IMR-90 (cell line): ENCODE measurements around the gene BGN. TPM values are rescaled to one million over a fixed set of nuclear protein-coding genes. Genes with fewer than 3 reads are reported as not detected.

Source experiments
- ATAC-seq: fragments of 200-7000 bp; cut with Tn5 transposase; 2 replicates; pipeline ENCODE4 v1.9.1; 2020; ENCODE audit warnings: low read depth, mild to moderate bottlenecking, moderate library complexity
- BruUV-seq: library from RNA; stranded (reverse); fragments of 400-500 nt; replicated peaks from 2 replicates; lab custom pipeline; 2021; lab: Mats Ljungman, UMichigan
- CTCF ChIA-PET: fragments of 300-600 bp; formaldehyde crosslinking; extraction: SDS; loops from one replicate; lab custom pipeline; 2021; ENCODE audit warnings: antibody characterized with exemption; lab: Yijun Ruan, JAX
- POLR2A ChIA-PET: fragments of 300-600 bp; sonication (Branson Sonifier 250); formaldehyde crosslinking; loops from one replicate; lab custom pipeline; 2022; ENCODE audit warnings: antibody characterized with exemption; ENCODE audit not compliant: unreplicated experiment; lab: Charles Lee
- DNase-seq: peaks from one replicate; pipeline ENCODE4 v3.0.0; 2013
- H2AFZ ChIP-seq: replicated peaks from 2 replicates; pipeline ENCODE3; 2013; ENCODE audit warnings: low read length, mild to moderate bottlenecking; ENCODE audit not compliant: poor library complexity
- H2AK5ac ChIP-seq: 2 replicates; pipeline ENCODE4 v1.6.1; 2013; ENCODE audit warnings: low read depth, low read length, inconsistent platforms
- H2AK9ac ChIP-seq: replicated peaks from 2 replicates; pipeline ENCODE3; 2013; ENCODE audit warnings: mild to moderate bottlenecking, low read depth, low read length, moderate library complexity; ENCODE audit not compliant: poor library complexity
- H2BK120ac ChIP-seq: 2 replicates; pipeline ENCODE4 v1.6.1; 2013; ENCODE audit warnings: low read depth, low read length, inconsistent platforms
- H2BK15ac ChIP-seq: 3 replicates; pipeline ENCODE4 v1.6.1; 2013; ENCODE audit warnings: low read depth, low read length, inconsistent platforms
- H2BK20ac ChIP-seq: 2 replicates; pipeline ENCODE4 v1.6.1; 2013; ENCODE audit warnings: low read depth, mild to moderate bottlenecking, inconsistent platforms, low read length, moderate library complexity
- H2BK5ac ChIP-seq: 2 replicates; pipeline ENCODE4 v1.6.1; 2013; ENCODE audit warnings: mild to moderate bottlenecking, low read depth, low read length, inconsistent platforms; ENCODE audit not compliant: poor library complexity, severe bottlenecking
- H3K14ac ChIP-seq: replicated peaks from 2 replicates; pipeline ENCODE4 v1.6.1; 2013; ENCODE audit warnings: low read depth, low read length, inconsistent platforms
- H3K18ac ChIP-seq: 2 replicates; pipeline ENCODE4 v1.6.1; 2013; ENCODE audit warnings: low read depth, low read length, control low read depth
- H3K23ac ChIP-seq: 2 replicates; pipeline ENCODE4 v1.6.1; 2013; ENCODE audit warnings: low read depth, low read length, inconsistent platforms
- H3K27ac ChIP-seq: 2 replicates; pipeline ENCODE4 v1.5.1; 2013; ENCODE audit warnings: mild to moderate bottlenecking, control low read depth, low read length; ENCODE audit not compliant: insufficient read depth
- H3K27me3 ChIP-seq: 2 replicates; pipeline ENCODE4 v1.6.1; 2013; ENCODE audit warnings: low read length; ENCODE audit not compliant: control insufficient read depth, insufficient read depth
- H3K36me3 ChIP-seq: 2 replicates; pipeline ENCODE4 v1.6.1; 2013; ENCODE audit warnings: low read length, mixed read lengths; ENCODE audit not compliant: control insufficient read depth, insufficient read depth
- H3K4ac ChIP-seq: 2 replicates; pipeline ENCODE4 v1.6.1; 2013; ENCODE audit warnings: low read depth, low read length, inconsistent platforms
- H3K4me1 ChIP-seq: 2 replicates; pipeline ENCODE4 v1.6.1; 2013; ENCODE audit warnings: low read length, mixed read lengths; ENCODE audit not compliant: control insufficient read depth, insufficient read depth
- H3K4me2 ChIP-seq: 2 replicates; pipeline ENCODE4 v1.6.1; 2013; ENCODE audit warnings: low read depth, mild to moderate bottlenecking, control low read depth, low read length, moderate library complexity
- H3K4me3 ChIP-seq: 2 replicates; pipeline ENCODE4 v1.5.1; 2013; ENCODE audit warnings: low read depth, mild to moderate bottlenecking, control low read depth, low read length, moderate library complexity; ENCODE audit not compliant: insufficient read depth
- H3K56ac ChIP-seq: 2 replicates; pipeline ENCODE4 v1.6.1; 2013; ENCODE audit warnings: low read length, inconsistent platforms; ENCODE audit not compliant: insufficient read depth; ENCODE audit errors: extremely low read depth
- H3K79me1 ChIP-seq, 2 experiments: 2 replicates each; pipeline ENCODE4 v1.6.1; 2013; ENCODE audit warnings: low read length in 2 of 2, inconsistent platforms in 1 of 2, low read depth in 1 of 2
- H3K9ac ChIP-seq: 2 replicates; pipeline ENCODE4 v1.6.1; 2013; ENCODE audit warnings: low read depth, low read length, control low read depth
- H3K9me1 ChIP-seq: 2 replicates; pipeline ENCODE4 v1.6.1; 2013; ENCODE audit warnings: low read length, inconsistent platforms; ENCODE audit not compliant: insufficient read depth
- H3K9me3 ChIP-seq: 2 replicates; pipeline ENCODE4 v1.6.1; 2013; ENCODE audit warnings: low read length; ENCODE audit not compliant: control insufficient read depth, insufficient read depth
- H4K20me1 ChIP-seq: 2 replicates; pipeline ENCODE4 v1.6.1; 2013; ENCODE audit warnings: low read length, inconsistent platforms; ENCODE audit not compliant: insufficient read depth
- H4K5ac ChIP-seq: 2 replicates; pipeline ENCODE4 v1.6.1; 2013; ENCODE audit warnings: mild to moderate bottlenecking, low read depth, low read length, control low read depth
- H4K8ac ChIP-seq, 2 experiments: 2 replicates each; pipeline ENCODE4 v1.6.1; 2013; ENCODE audit warnings: low read depth in 2 of 2, low read length in 2 of 2, control low read depth in 1 of 2, inconsistent platforms in 1 of 2
- H4K91ac ChIP-seq: 2 replicates; pipeline ENCODE4 v1.6.1; 2013; ENCODE audit warnings: low read depth, low read length, inconsistent platforms; ENCODE audit not compliant: insufficient read depth
- BHLHE40 ChIP-seq: fragments of 150-350 bp; IDR thresholded peaks from 2 replicates; pipeline ENCODE4 v1.6.1; 2016; ENCODE audit warnings: mild to moderate bottlenecking, low read depth, low read length
- CEBPB ChIP-seq: IDR thresholded peaks from 2 replicates; pipeline ENCODE4 v1.6.1; 2012; ENCODE audit warnings: low read depth, low read length, improper control_type of control experiment
- CHD1 ChIP-seq: IDR thresholded peaks from 2 replicates; pipeline ENCODE4 v1.6.1; 2012; ENCODE audit warnings: low read depth, low read length, improper control_type of control experiment
- FOS ChIP-seq: fragments of 150-350 bp; IDR thresholded peaks from 2 replicates; pipeline ENCODE4 v1.6.1; 2016; ENCODE audit warnings: low read depth, low read length
- MAFK ChIP-seq: IDR thresholded peaks from 2 replicates; pipeline ENCODE4 v1.6.1; 2012; ENCODE audit warnings: low read depth, low read length, improper control_type of control experiment
- MAZ ChIP-seq: IDR thresholded peaks from 2 replicates; pipeline ENCODE4 v1.6.1; 2012; ENCODE audit warnings: low read depth, mild to moderate bottlenecking, low read length, improper control_type of control experiment, moderate library complexity, borderline replicate concordance
- MXI1 ChIP-seq: IDR thresholded peaks from 2 replicates; pipeline ENCODE4 v1.6.1; 2012; ENCODE audit warnings: low read depth, mild to moderate bottlenecking, low read length, moderate library complexity, borderline replicate concordance
- NFE2L2 ChIP-seq: fragments of 150-350 bp; IDR thresholded peaks from 2 replicates; pipeline ENCODE4 v1.6.1; 2016; ENCODE audit warnings: low read depth, mild to moderate bottlenecking, low read length
- POLR2A ChIP-seq: IDR thresholded peaks from 2 replicates; pipeline ENCODE4 v1.6.1; 2012; ENCODE audit warnings: mild to moderate bottlenecking, low read depth, low read length
- RAD21 ChIP-seq: IDR thresholded peaks from 2 replicates; pipeline ENCODE4 v1.6.1; 2012; ENCODE audit warnings: low read length, improper control_type of control experiment
- RCOR1 ChIP-seq: IDR thresholded peaks from 2 replicates; pipeline ENCODE4 v1.6.1; 2012; ENCODE audit warnings: mild to moderate bottlenecking, low read length, improper control_type of control experiment; ENCODE audit not compliant: insufficient replicate concordance
- RFX5 ChIP-seq: IDR thresholded peaks from 2 replicates; pipeline ENCODE4 v1.8.0; 2012; ENCODE audit warnings: low read depth, mild to moderate bottlenecking, low read length, moderate library complexity
- SMC3 ChIP-seq: fragments of 150-350 bp; IDR thresholded peaks from 2 replicates; pipeline ENCODE4 v1.6.1; 2016; ENCODE audit warnings: low read depth, mild to moderate bottlenecking, antibody characterized with exemption, low read length, moderate library complexity
- WGBS, 2 experiments: methylation state at CpG; one replicate each; pipeline versions ENCODE4 v1.1.5 to v1.1.7; 2013; ENCODE audit warnings: missing lambda C conversion rate in 2 of 2; ENCODE audit not compliant: insufficient read length in 1 of 2; ENCODE audit errors: extremely low coverage in 2 of 2; 5-methylcytosine and 5-hydroxymethylcytosine counted together
- dilution Hi-C: fragments of 300-500 bp; cut with HindIII; formaldehyde crosslinking; loops from one replicate; pipeline ENCODE4 v1.14.3; 2018; ENCODE audit warnings: low sequenced_read_pairs; ENCODE audit not compliant: unreplicated experiment
- in situ Hi-C: fragments of 300-500 bp; cut with MboI; formaldehyde crosslinking; loops from 3 replicates; pipeline ENCODE4 v1.14.3; 2019; ENCODE audit warnings: low sequenced_read_pairs, inconsistent platforms, mixed read lengths
- intact Hi-C: fragments of 100-400 bp; cut with micrococcal nuclease; formaldehyde crosslinking; loops from 2 replicates; pipeline ENCODE4 v1.10.0; 2022
- polyA plus RNA-seq, 3 experiments: library from polyadenylated mRNA; depleted of rRNA; stranded (reverse); fragments of >200 nt; gene quantifications; 2 replicates each; pipeline ENCODE4 v1.2.3, GENCODE V29; 2012; ENCODE audit warnings: low replicate concordance in 1 of 3
- total RNA-seq: library from RNA; depleted of rRNA; stranded (reverse); fragments of >200 nt; gene quantifications from 2 replicates; pipeline ENCODE4 v1.2.3, GENCODE V29; 2012
- TF ChIP-seq, protein P1 (sequence below): fragments of 150-350 bp; IDR thresholded peaks from 2 replicates; pipeline ENCODE4 v1.6.1; 2017; ENCODE audit warnings: mild to moderate bottlenecking, antibody characterized with exemption, low read length, low read depth
- TF ChIP-seq, protein P2 (sequence below): conservative IDR thresholded peaks from 2 replicates; pipeline ENCODE4 v1.5.1; 2012; ENCODE audit warnings: mild to moderate bottlenecking, low read depth, low read length, improper control_type of control experiment
- TF ChIP-seq, protein P3 (sequence below): fragments of 150-350 bp; IDR thresholded peaks from 2 replicates; pipeline ENCODE4 v1.6.1; 2016; ENCODE audit warnings: low read depth, mild to moderate bottlenecking, low read length, moderate library complexity, borderline replicate concordance

BGN gene
- total and polyA plus RNA-seq, 2 of the 4 experiments (the other 2 are of a cell fraction): 11.3 to 298 TPM

DNA sequence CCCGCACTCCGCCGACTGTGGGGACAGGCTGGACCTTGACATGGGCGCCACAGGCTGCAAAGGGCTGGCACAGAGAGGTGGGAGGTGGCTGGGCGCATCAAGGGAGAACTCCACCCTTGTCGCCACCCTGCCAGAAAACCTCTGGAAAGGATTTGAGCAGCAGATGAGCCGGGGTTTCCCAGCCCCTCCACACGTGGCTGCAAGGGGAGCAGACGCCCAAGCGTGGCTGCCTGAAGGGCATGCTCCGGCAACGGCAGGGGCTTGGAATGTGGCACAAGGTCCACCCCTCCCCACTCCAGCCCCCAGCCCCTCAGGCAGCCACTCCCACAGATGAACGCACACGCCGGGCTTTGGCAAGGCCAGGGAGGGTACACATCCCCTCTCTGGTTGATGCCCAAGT, 4.6 kb downstream of the BGN start:
- Histone ChIP-seq H2AK5ac (no peak overlapping the region), H3K23ac (no peak overlapping the region), H3K79me1 (peaks cover 6 to 17% of the 10 kb centered on the region in 2 experiments), H3K27me3 (no peaks in the 10 kb centered on the region), H4K5ac (no peak overlapping the region), H2BK5ac (no peak overlapping the region), H3K14ac (no peak overlapping the region), H3K36me3 (no peaks in the 10 kb centered on the region; the same call in 1 of the 2 replicates), H2BK120ac (no peak overlapping the region), H2BK20ac (no peak overlapping the region), H3K9me3 (no peaks in the 10 kb centered on the region; the same call in 1 of the 2 replicates), H4K20me1 (peaks cover 6% of the 10 kb centered on the region), H3K4ac (no peak overlapping the region), H2AFZ (no peak overlapping the region), H2BK15ac (no peak overlapping the region), H2AK9ac (no peak overlapping the region), H3K4me1 (0 out of 2 replicates have a peak, but pooled peaks cover 3% of the 10 kb centered on the region), H3K18ac (no peak overlapping the region), H4K8ac (no peak overlapping the region), H3K9me1 (no peaks in the 10 kb centered on the region), H3K4me2 (no peak overlapping the region), H3K4me3 (no peak overlapping the region), H3K56ac (no peak overlapping the region), H4K91ac (no peak overlapping the region), H3K9ac (no peak overlapping the region), H3K27ac (no peak overlapping the region)
- intact Hi-C loops (loop anchor here (5.0 kb wide), 1 partner anchor 542 kb away; no protein-coding TSS in a partner anchor), in situ Hi-C loops (no loop called here), dilution Hi-C loops (no loop called here)
- CTCF ChIA-PET: no interaction called here
- 86% methylated on average over 5 of the region's 15 CpGs; no CpG with 5 or more reads in 1 of the 2 experiments for WGBS, 2 experiments
- DNase-seq (no peak), ATAC-seq (no peak)
- POLR2A ChIA-PET: no interaction called here
- no TSS peak for BruUV-seq
- TF ChIP-seq SMC3 (no peak), MXI1 (no peak), RFX5 (no peak), CHD1 (no peak), NFE2L2 (no peak), RCOR1 (no peak), MAZ (no peak), RAD21 (no peak), POLR2A (no peak), CEBPB (no peak), FOS (no peak), MAFK (no peak), BHLHE40 (no peak)
- TF ChIP-seq, protein P1, sequence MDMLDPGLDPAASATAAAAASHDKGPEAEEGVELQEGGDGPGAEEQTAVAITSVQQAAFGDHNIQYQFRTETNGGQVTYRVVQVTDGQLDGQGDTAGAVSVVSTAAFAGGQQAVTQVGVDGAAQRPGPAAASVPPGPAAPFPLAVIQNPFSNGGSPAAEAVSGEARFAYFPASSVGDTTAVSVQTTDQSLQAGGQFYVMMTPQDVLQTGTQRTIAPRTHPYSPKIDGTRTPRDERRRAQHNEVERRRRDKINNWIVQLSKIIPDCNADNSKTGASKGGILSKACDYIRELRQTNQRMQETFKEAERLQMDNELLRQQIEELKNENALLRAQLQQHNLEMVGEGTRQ: no peak
- TF ChIP-seq, protein P2, sequence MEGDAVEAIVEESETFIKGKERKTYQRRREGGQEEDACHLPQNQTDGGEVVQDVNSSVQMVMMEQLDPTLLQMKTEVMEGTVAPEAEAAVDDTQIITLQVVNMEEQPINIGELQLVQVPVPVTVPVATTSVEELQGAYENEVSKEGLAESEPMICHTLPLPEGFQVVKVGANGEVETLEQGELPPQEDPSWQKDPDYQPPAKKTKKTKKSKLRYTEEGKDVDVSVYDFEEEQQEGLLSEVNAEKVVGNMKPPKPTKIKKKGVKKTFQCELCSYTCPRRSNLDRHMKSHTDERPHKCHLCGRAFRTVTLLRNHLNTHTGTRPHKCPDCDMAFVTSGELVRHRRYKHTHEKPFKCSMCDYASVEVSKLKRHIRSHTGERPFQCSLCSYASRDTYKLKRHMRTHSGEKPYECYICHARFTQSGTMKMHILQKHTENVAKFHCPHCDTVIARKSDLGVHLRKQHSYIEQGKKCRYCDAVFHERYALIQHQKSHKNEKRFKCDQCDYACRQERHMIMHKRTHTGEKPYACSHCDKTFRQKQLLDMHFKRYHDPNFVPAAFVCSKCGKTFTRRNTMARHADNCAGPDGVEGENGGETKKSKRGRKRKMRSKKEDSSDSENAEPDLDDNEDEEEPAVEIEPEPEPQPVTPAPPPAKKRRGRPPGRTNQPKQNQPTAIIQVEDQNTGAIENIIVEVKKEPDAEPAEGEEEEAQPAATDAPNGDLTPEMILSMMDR: no peak
- TF ChIP-seq, protein P3, sequence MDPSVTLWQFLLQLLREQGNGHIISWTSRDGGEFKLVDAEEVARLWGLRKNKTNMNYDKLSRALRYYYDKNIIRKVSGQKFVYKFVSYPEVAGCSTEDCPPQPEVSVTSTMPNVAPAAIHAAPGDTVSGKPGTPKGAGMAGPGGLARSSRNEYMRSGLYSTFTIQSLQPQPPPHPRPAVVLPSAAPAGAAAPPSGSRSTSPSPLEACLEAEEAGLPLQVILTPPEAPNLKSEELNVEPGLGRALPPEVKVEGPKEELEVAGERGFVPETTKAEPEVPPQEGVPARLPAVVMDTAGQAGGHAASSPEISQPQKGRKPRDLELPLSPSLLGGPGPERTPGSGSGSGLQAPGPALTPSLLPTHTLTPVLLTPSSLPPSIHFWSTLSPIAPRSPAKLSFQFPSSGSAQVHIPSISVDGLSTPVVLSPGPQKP: no peak
